SH-SY5Y (cell line): ENCODE results near the gene CCDC60.

Experiments
- GATA2 ChIP-seq: IDR thresholded peaks from 2 replicates; pipeline ENCODE4 v1.6.1; 2011; ENCODE audit warnings: mild to moderate bottlenecking, low read depth, low read length
- GATA3 ChIP-seq: IDR thresholded peaks from 2 replicates; pipeline ENCODE4 v1.6.1; 2011; ENCODE audit warnings: low read depth, mild to moderate bottlenecking, low read length, moderate library complexity

DNA sequence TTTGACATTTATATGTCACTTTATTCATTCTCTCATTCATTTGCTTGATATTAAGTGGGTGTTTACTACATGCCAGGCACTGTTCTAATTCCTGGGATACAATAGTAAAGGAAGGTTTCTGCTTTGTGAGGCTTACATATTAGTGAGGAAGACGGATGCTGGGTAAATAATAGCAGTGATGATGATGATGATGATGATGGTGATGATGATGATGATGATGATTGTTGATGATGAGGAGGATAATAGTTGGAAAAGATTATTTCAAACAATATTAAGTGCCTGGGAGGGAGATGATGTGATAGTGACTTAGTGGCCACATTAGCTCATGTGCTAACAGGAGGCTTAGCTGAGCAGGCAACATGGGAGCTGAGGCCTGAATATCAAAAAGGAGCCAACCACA is 239.7 kb downstream of the CCDC60 start:
- no peak for TF ChIP-seq GATA2
- TF ChIP-seq GATA3: no peak
